Measurements from ENCODE around the gene RNASEH2B.

The RNASEH2B gene

GRCh38 chr13:50916701-50917184 is 7.2 kb downstream of the RNASEH2B start:
- Histone ChIP-seq H3K9me3 (ENCODE audit: control insufficient read depth in 1 of 2, low read length in 2 of 2) (peaks cover under 1% of the 10 kb centered on the region in 2 donors), H3K4me3 (ENCODE audit: low read depth in 1 of 2, low read length in 2 of 2) (peak overlapping the region in 1 of 2 donors; percentile 30), H3K27ac (ENCODE audit: low read depth, low read length) (no peak overlapping the region), H3K36me3 (ENCODE audit: control insufficient read depth in 1 of 2, insufficient read depth in 2 of 2, low read length in 2 of 2) (no peaks in the 10 kb centered on the region), H3K9ac (ENCODE audit: low read depth in 1 of 2, low read length in 2 of 2) (peak overlapping the region in 1 of 2 donors; percentile 34), H3K4me1 (ENCODE audit: control insufficient read depth in 1 of 2, insufficient read depth in 2 of 2, low read length in 2 of 2) (peaks cover 25 to 37% of the 10 kb centered on the region in 2 donors), H3K27me3 (ENCODE audit: control insufficient read depth in 1 of 2, insufficient read depth in 2 of 2, low read length in 2 of 2) (no peaks in the 10 kb centered on the region)

GRCh38 chr13:50917572-50917971 is 8.0 kb downstream of the RNASEH2B start:
- Histone ChIP-seq H3K9ac (ENCODE audit: low read depth in 1 of 2, low read length in 2 of 2) (no peak overlapping the region), H3K4me1 (ENCODE audit: control insufficient read depth in 1 of 2, insufficient read depth in 2 of 2, low read length in 2 of 2) (peaks cover 25 to 30% of the 10 kb centered on the region in 2 donors), H3K27me3 (ENCODE audit: control insufficient read depth in 1 of 2, insufficient read depth in 2 of 2, low read length in 2 of 2) (no peaks in the 10 kb centered on the region), H3K9me3 (ENCODE audit: control insufficient read depth in 1 of 2, low read length in 2 of 2) (peaks cover 6 to 9% of the 10 kb centered on the region in 2 donors), H3K27ac (ENCODE audit: low read depth, low read length) (no peak overlapping the region), H3K4me3 (ENCODE audit: low read depth in 1 of 2, low read length in 2 of 2) (no peak overlapping the region), H3K36me3 (ENCODE audit: control insufficient read depth in 1 of 2, insufficient read depth in 2 of 2, low read length in 2 of 2) (peaks cover 0 to 3% of the 10 kb centered on the region in 2 donors)

- Histone ChIP-seq H3K4me1 (ENCODE audit: control insufficient read depth in 1 of 2, insufficient read depth in 2 of 2, low read length in 2 of 2) (peaks cover 25 to 27% of the 10 kb centered on the region in 2 donors), H3K27ac (ENCODE audit: low read depth, low read length) (no peak overlapping the region), H3K4me3 (ENCODE audit: low read depth in 1 of 2, low read length in 2 of 2) (no peak overlapping the region), H3K9ac (ENCODE audit: low read depth in 1 of 2, low read length in 2 of 2) (no peak overlapping the region), H3K27me3 (ENCODE audit: control insufficient read depth in 1 of 2, insufficient read depth in 2 of 2, low read length in 2 of 2) (no peaks in the 10 kb centered on the region), H3K9me3 (ENCODE audit: control insufficient read depth in 1 of 2, low read length in 2 of 2) (peaks cover 12 to 19% of the 10 kb centered on the region in 2 donors), H3K36me3 (ENCODE audit: control insufficient read depth in 1 of 2, insufficient read depth in 2 of 2, low read length in 2 of 2) (peaks cover 0 to 3% of the 10 kb centered on the region in 2 donors)
Measured at GRCh38 chr13:50918567-50918966, 9.0 kb downstream of the RNASEH2B start.

- Histone ChIP-seq H3K9me3 (ENCODE audit: control insufficient read depth in 1 of 2, low read length in 2 of 2) (peaks cover 16 to 26% of the 10 kb centered on the region in 2 donors), H3K4me3 (ENCODE audit: low read depth in 1 of 2, low read length in 2 of 2) (no peak overlapping the region), H3K36me3 (ENCODE audit: control insufficient read depth in 1 of 2, insufficient read depth in 2 of 2, low read length in 2 of 2) (peaks cover 0 to 3% of the 10 kb centered on the region in 2 donors), H3K27me3 (ENCODE audit: control insufficient read depth in 1 of 2, insufficient read depth in 2 of 2, low read length in 2 of 2) (no peaks in the 10 kb centered on the region), H3K9ac (ENCODE audit: low read depth in 1 of 2, low read length in 2 of 2) (no peak overlapping the region), H3K4me1 (ENCODE audit: control insufficient read depth in 1 of 2, insufficient read depth in 2 of 2, low read length in 2 of 2) (peaks cover 25 to 27% of the 10 kb centered on the region in 2 donors), H3K27ac (ENCODE audit: low read depth, low read length) (no peak overlapping the region)
Measured at GRCh38 chr13:50919277-50919676, 9.7 kb downstream of the RNASEH2B start.

- no peak overlapping the region for H3K27ac ChIP-seq (ENCODE audit: low read depth, low read length)
- peaks cover 0 to 3% of the 10 kb centered on the region in 2 donors for H3K36me3 ChIP-seq (ENCODE audit: control insufficient read depth in 1 of 2, insufficient read depth in 2 of 2, low read length in 2 of 2)
- H3K27me3 ChIP-seq (ENCODE audit: control insufficient read depth in 1 of 2, insufficient read depth in 2 of 2, low read length in 2 of 2), result no peaks in the 10 kb centered on the region
- peaks cover 22 to 38% of the 10 kb centered on the region in 2 donors for H3K9me3 ChIP-seq (ENCODE audit: control insufficient read depth in 1 of 2, low read length in 2 of 2)
- no peak overlapping the region for H3K9ac ChIP-seq (ENCODE audit: low read depth in 1 of 2, low read length in 2 of 2)
- H3K4me3 ChIP-seq (ENCODE audit: low read depth in 1 of 2, low read length in 2 of 2), result no peak overlapping the region
- peaks cover 12% of the 10 kb centered on the region in 2 donors for H3K4me1 ChIP-seq (ENCODE audit: control insufficient read depth in 1 of 2, insufficient read depth in 2 of 2, low read length in 2 of 2)
Measured at GRCh38 chr13:50921706-50922105, 12.1 kb downstream of the RNASEH2B start.

GRCh38 chr13:50923272-50923671 is 13.7 kb downstream of the RNASEH2B start:
- H3K4me1 ChIP-seq (ENCODE audit: control insufficient read depth in 1 of 2, insufficient read depth in 2 of 2, low read length in 2 of 2), result no peaks in the 10 kb centered on the region
- H3K36me3 ChIP-seq (ENCODE audit: control insufficient read depth in 1 of 2, insufficient read depth in 2 of 2, low read length in 2 of 2), result peaks cover 0 to 3% of the 10 kb centered on the region in 2 donors
- peaks cover 22 to 38% of the 10 kb centered on the region in 2 donors for H3K9me3 ChIP-seq (ENCODE audit: control insufficient read depth in 1 of 2, low read length in 2 of 2)
- no peaks in the 10 kb centered on the region for H3K27me3 ChIP-seq (ENCODE audit: control insufficient read depth in 1 of 2, insufficient read depth in 2 of 2, low read length in 2 of 2)
- no peak overlapping the region for H3K4me3 ChIP-seq (ENCODE audit: low read depth in 1 of 2, low read length in 2 of 2)
- H3K27ac ChIP-seq (ENCODE audit: low read depth, low read length), result no peak overlapping the region
- H3K9ac ChIP-seq (ENCODE audit: low read depth in 1 of 2, low read length in 2 of 2), result no peak overlapping the region

GRCh38 chr13:50924025-50924424 is 14.4 kb downstream of the RNASEH2B start:
- H3K9me3 ChIP-seq (ENCODE audit: control insufficient read depth in 1 of 2, low read length in 2 of 2), result peaks cover 22 to 38% of the 10 kb centered on the region in 2 donors
- H3K27me3 ChIP-seq (ENCODE audit: control insufficient read depth in 1 of 2, insufficient read depth in 2 of 2, low read length in 2 of 2), result no peaks in the 10 kb centered on the region
- no peak overlapping the region for H3K27ac ChIP-seq (ENCODE audit: low read depth, low read length)
- H3K36me3 ChIP-seq (ENCODE audit: control insufficient read depth in 1 of 2, insufficient read depth in 2 of 2, low read length in 2 of 2), result peaks cover 0 to 3% of the 10 kb centered on the region in 2 donors
- H3K4me1 ChIP-seq (ENCODE audit: control insufficient read depth in 1 of 2, insufficient read depth in 2 of 2, low read length in 2 of 2), result no peaks in the 10 kb centered on the region
- no peak overlapping the region for H3K4me3 ChIP-seq (ENCODE audit: low read depth in 1 of 2, low read length in 2 of 2)
- H3K9ac ChIP-seq (ENCODE audit: low read depth in 1 of 2, low read length in 2 of 2), result no peak overlapping the region

- Histone ChIP-seq H3K27me3 (ENCODE audit: control insufficient read depth in 1 of 2, insufficient read depth in 2 of 2, low read length in 2 of 2) (no peaks in the 10 kb centered on the region), H3K27ac (ENCODE audit: low read depth, low read length) (no peak overlapping the region), H3K4me3 (ENCODE audit: low read depth in 1 of 2, low read length in 2 of 2) (no peak overlapping the region), H3K36me3 (ENCODE audit: control insufficient read depth in 1 of 2, insufficient read depth in 2 of 2, low read length in 2 of 2) (peaks cover 13 to 20% of the 10 kb centered on the region in 2 donors), H3K4me1 (ENCODE audit: control insufficient read depth in 1 of 2, insufficient read depth in 2 of 2, low read length in 2 of 2) (no peaks in the 10 kb centered on the region), H3K9ac (ENCODE audit: low read depth in 1 of 2, low read length in 2 of 2) (no peak overlapping the region), H3K9me3 (ENCODE audit: control insufficient read depth in 1 of 2, low read length in 2 of 2) (peaks cover 16 to 28% of the 10 kb centered on the region in 2 donors)
Measured at GRCh38 chr13:50927701-50928100, 18.1 kb downstream of the RNASEH2B start.

GRCh38 chr13:50928102-50928501 is 18.5 kb downstream of the RNASEH2B start:
- H3K36me3 ChIP-seq (ENCODE audit: control insufficient read depth in 1 of 2, insufficient read depth in 2 of 2, low read length in 2 of 2), result peaks cover 16 to 22% of the 10 kb centered on the region in 2 donors
- no peaks in the 10 kb centered on the region for H3K4me1 ChIP-seq (ENCODE audit: control insufficient read depth in 1 of 2, insufficient read depth in 2 of 2, low read length in 2 of 2)
- no peak overlapping the region for H3K9ac ChIP-seq (ENCODE audit: low read depth in 1 of 2, low read length in 2 of 2)
- H3K27me3 ChIP-seq (ENCODE audit: control insufficient read depth in 1 of 2, insufficient read depth in 2 of 2, low read length in 2 of 2), result no peaks in the 10 kb centered on the region
- peaks cover 14 to 24% of the 10 kb centered on the region in 2 donors for H3K9me3 ChIP-seq (ENCODE audit: control insufficient read depth in 1 of 2, low read length in 2 of 2)
- H3K27ac ChIP-seq (ENCODE audit: low read depth, low read length), result no peak overlapping the region
- no peak overlapping the region for H3K4me3 ChIP-seq (ENCODE audit: low read depth in 1 of 2, low read length in 2 of 2)

GRCh38 chr13:50928659-50929462 is 19.3 kb downstream of the RNASEH2B start:
- no peak overlapping the region for H3K9ac ChIP-seq (ENCODE audit: low read depth in 1 of 2, low read length in 2 of 2)
- peaks cover 8 to 17% of the 10 kb centered on the region in 2 donors for H3K9me3 ChIP-seq (ENCODE audit: control insufficient read depth in 1 of 2, low read length in 2 of 2)
- no peaks in the 10 kb centered on the region for H3K27me3 ChIP-seq (ENCODE audit: control insufficient read depth in 1 of 2, insufficient read depth in 2 of 2, low read length in 2 of 2)
- H3K4me3 ChIP-seq (ENCODE audit: low read depth in 1 of 2, low read length in 2 of 2), result no peak overlapping the region
- H3K4me1 ChIP-seq (ENCODE audit: control insufficient read depth in 1 of 2, insufficient read depth in 2 of 2, low read length in 2 of 2), result no peaks in the 10 kb centered on the region
- H3K36me3 ChIP-seq (ENCODE audit: control insufficient read depth in 1 of 2, insufficient read depth in 2 of 2, low read length in 2 of 2), result peaks cover 20 to 24% of the 10 kb centered on the region in 2 donors
- H3K27ac ChIP-seq (ENCODE audit: low read depth, low read length), result no peak overlapping the region

All from duodenal mucosa (tissue), 2 donors.